Measurements from ENCODE around the gene FAN1.

FAN1 gene

GRCh38 chr15:30962079-30962478, 58.4 kb downstream of the FAN1 start:
- DNase-seq: no peak

GRCh38 chr15:30962659-30963058, 58.9 kb downstream of the FAN1 start:
- DNase-seq: no peak

DNA sequence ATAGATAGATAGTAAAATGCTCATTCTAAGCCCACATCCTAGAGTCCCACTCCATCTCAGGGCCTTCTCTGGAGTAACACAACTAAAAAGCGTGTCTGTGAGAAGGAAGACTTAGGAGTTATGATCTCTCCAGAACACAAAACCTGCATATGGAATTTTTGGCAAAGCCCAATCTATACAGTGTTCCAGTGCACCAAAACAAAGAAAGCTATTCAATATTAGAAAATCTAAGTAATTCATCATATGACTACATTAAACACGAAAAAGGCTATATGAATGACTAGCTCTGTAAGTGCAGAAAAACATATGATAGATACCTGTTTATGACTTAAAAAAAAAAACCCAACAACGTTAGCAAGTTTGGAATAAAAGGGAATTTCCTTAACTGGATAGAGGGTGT, 60.0 kb downstream of the FAN1 start:
- DNase-seq: no peak

GRCh38 chr15:30969724-30970123, 66.0 kb downstream of the FAN1 start:
- DNase-seq: no peak

- no peak for DNase-seq
Measured at GRCh38 chr15:30973379-30973778, 69.7 kb downstream of the FAN1 start.

- no peak for DNase-seq
Measured at GRCh38 chr15:30974112-30974511, 70.4 kb downstream of the FAN1 start.

DNA sequence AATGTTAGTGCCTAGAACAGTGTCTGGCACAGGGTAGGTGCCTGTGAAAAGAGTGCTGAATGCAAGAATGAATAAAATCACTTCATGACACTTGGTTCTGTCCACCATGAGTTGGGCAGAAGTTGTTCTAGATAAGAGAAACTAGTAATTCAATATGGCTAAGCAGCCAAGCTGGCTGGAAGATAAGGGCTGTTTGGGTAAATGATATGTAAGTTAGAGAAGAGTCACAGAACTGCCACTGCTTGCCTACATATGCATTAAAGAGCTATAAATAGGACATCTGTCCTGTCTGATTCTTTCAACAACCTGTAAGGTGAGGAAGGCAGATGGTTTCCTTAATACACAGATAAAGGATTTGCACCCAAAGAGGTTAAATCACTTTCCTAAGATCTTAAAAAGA, 74.6 kb downstream of the FAN1 start:
- DNase-seq: no peak

GRCh38 chr15:30979457-30979856, 75.7 kb downstream of the FAN1 start:
- no peak for DNase-seq

GRCh38 chr15:30984118-30984517, 80.4 kb downstream of the FAN1 start:
- DNase-seq: no peak

DNA sequence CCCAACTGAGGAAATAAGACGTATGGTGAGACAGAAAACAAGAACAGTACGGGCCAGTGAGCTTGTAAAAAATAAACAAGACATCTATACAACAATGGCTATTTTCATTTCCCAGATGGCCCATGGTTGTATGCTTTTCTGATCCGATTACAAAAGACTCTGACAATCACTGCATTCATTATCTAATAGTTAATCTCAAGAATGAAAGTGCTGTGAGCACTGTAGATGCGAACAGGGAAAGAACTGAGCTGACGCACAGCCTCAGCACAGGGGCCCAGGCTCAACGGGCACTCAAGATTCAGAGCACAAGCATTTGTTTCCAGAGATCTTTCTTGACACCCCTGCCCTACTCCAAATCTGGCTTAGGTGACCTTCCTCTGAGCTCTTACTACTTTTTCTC, 80.8 kb downstream of the FAN1 start:
- DNase-seq: no peak

DNA sequence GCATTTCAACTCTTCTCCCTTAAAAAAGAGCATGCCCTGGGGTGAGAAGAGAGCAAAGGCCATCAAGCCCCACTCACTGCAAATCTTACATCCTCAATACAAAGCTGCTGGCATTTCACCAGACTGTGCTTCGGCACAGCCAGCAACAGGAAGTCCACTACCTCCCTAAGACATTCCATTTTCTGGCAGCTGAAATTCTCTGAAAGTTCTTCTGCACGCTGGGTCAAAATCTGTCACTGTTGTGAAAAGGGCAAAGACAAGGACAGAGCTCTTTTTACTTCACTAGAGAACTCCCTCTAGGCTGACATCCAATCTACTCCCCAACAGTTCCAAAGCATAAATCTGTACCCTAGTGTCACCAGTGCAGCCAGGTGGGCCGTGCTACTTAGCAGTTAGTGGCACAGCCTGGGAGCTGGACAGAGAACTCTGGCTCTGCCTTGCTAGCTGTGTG, 81.4 kb downstream of the FAN1 start:
- DNase-seq: no peak

GRCh38 chr15:30990036-30990435, 86.3 kb downstream of the FAN1 start:
- no peak for DNase-seq

DNA sequence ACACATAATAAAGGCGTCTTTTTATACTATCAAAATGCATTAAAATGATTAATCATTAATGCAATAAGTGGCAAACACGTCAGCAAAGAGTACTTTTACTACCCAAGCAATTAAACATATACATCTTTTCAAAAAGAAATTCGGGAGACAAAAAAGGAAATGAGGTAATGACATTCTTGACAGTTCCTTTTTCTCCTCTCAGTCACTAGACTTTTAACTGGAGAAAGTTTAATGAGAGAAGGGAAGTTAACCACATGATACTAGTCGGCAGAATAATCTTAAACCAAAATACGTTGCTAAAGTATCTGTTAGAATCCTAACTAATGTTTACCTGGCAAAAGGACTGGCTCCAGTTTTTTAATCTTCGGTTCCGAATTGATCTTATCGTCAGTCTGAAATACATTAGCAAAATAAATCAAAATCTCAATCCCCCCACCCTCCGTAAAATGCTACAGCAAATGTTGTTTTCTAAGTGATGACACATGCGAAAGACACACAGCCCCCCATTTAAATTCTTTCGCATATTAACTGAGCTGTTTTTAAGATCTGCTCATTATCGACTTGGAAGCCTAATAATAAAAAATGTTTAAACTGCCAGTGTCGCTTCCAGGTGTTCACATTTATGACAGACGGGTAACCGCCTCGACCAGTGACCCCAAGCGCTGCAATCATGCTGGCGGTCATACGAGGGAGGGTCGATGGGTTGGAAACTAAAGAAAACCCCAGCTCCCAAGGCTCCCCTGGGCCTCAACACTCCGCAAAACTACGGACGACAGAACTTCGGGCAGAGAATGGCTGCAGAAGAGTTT, 86.9 kb downstream of the FAN1 start:
- DNase-seq: no peak

DNA sequence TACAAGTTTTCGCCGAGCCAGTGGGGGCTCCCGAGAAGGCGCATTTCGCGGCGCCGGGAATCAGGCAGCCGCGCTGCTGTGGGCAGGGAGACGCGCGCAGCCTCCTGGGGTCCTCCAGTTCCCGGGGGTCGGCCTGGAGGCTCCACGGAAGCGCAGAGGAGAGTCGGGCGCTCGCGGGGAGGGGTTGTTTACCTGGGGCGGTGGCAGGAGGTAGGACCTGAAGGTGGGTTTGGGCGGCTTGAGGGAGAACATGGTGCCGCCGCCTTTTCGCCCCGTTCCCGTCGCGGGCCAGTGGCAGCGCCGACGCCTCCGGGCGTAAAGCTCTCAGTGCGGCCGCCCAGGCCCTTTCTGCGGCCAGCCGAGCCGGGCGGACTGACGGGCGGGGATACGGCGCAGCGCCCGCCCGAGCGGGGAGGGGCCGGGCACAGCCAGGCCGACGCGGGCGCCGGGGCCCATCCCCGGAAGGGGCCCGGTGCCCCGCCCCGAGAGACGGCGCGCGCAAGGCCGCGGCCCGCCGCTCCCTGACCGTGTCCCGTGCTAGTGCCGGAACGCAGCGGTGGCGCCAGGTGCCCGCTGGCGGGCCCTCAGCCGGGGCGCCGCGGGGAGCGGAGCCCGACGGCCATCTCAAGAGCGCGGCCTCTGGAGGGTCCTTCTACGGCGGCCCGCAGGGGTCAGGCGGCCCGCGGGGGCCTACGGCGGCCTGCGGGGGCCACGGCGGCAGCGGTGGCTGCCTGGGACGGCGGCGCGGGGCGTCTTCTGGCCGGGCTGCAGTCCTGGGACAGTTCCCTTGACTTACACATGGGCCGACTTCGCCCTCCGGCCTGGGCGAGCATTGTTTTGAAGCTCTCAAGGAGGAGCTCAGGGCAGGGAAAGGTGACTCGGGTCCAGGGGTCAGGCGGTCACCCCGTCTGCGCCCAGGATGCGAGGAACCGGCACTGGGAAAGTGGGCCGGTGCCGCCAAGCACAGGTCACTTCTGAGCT, 87.8 kb downstream of the FAN1 start, which contains the start of gene MTMR10:
Gene MTMR10 (minus strand): TSS at position 374 of the 981 bp plus-strand sequence. CDS start 122 bp downstream, at position 252.
- DNase-seq: peak; percentile 61 to 66

- DNase-seq: peak in 1 of 2 experiments; percentile 30
Measured at GRCh38 chr15:30992249-30992864, 88.6 kb downstream of the FAN1 start.

Data from SHP77 (cell line).